GM12891 (cell line): Measurements from ENCODE around the gene RIMS4.

Experiments used
- DNase-seq: peaks from one replicate; pipeline ENCODE4 v3.0.0; 2011; ENCODE audit warnings: low spot score; ENCODE audit not compliant: insufficient read length
- FAIRE-seq: peaks from 2 replicates; lab custom pipeline; 2011; peaks lifted over from hg19 to GRCh38; lab: Jason Lieb, UNC
- PAX5 ChIP-seq: IDR thresholded peaks from 2 replicates; pipeline ENCODE4 v1.6.1; 2011; ENCODE audit warnings: low read length, moderate library complexity, mild to moderate bottlenecking; ENCODE audit not compliant: insufficient read depth, severe bottlenecking
- POLR2A ChIP-seq: IDR thresholded peaks from 2 replicates; pipeline ENCODE4 v1.6.1; 2011; ENCODE audit warnings: low read depth, low read length, control low read depth
- POLR2AphosphoS5 ChIP-seq: IDR thresholded peaks from 2 replicates; pipeline ENCODE4 v1.6.1; 2011; ENCODE audit warnings: low read depth, low read length, control low read depth
- POU2F2 ChIP-seq: IDR thresholded peaks from 2 replicates; pipeline ENCODE4 v1.6.1; 2011; ENCODE audit warnings: low read depth, mild to moderate bottlenecking, control low read depth, low read length, moderate library complexity
- SPI1 ChIP-seq: IDR thresholded peaks from 2 replicates; pipeline ENCODE4 v1.6.1; 2011; ENCODE audit warnings: low read depth, low read length, control low read depth
- TAF1 ChIP-seq: IDR thresholded peaks from 2 replicates; pipeline ENCODE4 v1.6.1; 2011; ENCODE audit warnings: low read depth, low read length, control low read depth

The RIMS4 gene

GRCh38 chr20:44781791-44782190 lies 28.6 kb downstream of the RIMS4 start:
- no peak for TF ChIP-seq POLR2A
- TF ChIP-seq POU2F2: no peak
- no peak for TF ChIP-seq TAF1
- DNase-seq (no peak), FAIRE-seq (no peak)

DNA sequence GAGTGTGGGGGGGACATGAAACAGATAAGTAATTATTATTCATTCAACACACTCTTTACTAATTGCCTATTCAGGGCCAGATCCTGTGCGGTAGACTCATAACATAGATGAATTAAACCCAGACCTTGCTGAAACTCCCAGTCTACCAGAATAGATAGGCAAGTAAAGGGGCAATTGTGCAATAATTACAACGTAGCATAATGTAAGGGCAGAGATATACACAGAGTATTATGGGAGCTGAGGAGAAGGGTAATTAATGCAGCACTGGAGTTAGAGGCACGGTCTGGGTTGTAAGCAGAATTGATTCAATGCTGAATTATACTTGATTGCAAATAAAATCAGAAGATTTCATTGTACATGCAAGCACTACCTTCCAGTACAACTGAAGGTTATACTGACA lies 29.2 kb downstream of the RIMS4 start:
- no peak for DNase-seq
- TF ChIP-seq POLR2AphosphoS5: no peak
- no peak for TF ChIP-seq SPI1
- no peak for TF ChIP-seq POU2F2
- TF ChIP-seq POLR2A: no peak
- TF ChIP-seq TAF1: no peak
- no peak for TF ChIP-seq PAX5
- FAIRE-seq: no peak

GRCh38 chr20:44780226-44780625 lies 30.1 kb downstream of the RIMS4 start:
- FAIRE-seq (no peak), DNase-seq (no peak)
- no peak for TF ChIP-seq TAF1
- no peak for TF ChIP-seq PAX5
- no peak for TF ChIP-seq POU2F2
- no peak for TF ChIP-seq POLR2AphosphoS5
- no peak for TF ChIP-seq POLR2A
- TF ChIP-seq SPI1: no peak

DNA sequence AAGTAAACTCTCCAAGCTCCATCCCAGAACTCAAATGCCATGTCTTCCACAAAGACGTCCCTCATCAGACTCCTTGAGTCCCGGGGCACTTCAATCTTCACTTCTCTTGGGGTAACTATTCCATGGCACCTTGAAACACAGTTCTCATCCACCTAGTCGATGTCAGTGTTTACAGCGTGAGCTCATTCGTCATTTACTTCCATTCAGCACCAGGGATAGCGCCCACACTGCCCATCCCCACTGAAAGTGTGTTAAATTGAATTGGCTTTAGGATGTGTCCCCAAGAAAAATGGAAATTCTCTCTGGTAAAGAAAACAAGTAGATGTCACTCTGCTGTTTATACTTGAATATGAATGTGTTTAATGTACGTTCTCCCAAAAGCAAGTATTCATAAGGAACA lies 33.4 kb downstream of the RIMS4 start:
- no peak for TF ChIP-seq POU2F2
- no peak for TF ChIP-seq TAF1
- no peak for TF ChIP-seq POLR2A
- no peak for TF ChIP-seq PAX5
- TF ChIP-seq SPI1: no peak
- no peak for TF ChIP-seq POLR2AphosphoS5
- DNase-seq: no peak
- FAIRE-seq: no peak

DNA sequence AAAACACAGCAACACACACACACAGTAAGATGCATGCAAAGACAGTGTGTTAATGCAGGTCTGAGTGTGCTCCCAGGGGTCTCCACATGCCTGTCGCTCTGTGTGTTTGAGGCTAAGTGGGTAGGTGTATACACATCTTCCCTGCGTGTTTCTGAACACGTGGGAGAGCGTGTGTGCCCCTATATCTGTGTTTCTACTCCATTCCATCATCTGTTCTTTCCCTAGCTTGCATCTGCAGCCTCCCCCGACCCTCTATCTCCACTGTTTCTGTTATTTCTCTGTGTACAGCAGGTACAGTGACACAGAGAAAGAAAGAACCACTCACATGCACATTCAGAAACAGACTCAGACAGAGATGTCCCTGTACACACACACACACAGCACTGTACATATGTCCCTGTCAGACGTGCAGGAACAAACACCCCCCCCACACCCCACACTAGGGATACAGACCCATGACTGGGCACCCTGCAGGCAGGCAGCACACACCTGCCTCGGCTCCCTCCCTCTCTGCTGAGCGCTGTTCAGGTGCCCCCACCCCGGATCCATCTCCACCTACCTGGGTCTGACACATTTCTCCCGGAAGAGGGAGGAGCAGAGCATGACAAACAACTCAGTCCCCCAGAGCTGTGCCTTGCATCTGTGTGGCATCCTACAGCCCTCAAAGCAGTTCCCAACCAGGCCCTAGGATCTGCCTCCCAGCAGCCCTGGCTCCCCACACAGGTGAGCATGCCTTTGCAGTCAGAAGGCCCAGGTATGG lies 37.1 kb downstream of the RIMS4 start:
- DNase-seq (no peak), FAIRE-seq (no peak)
- TF ChIP-seq PAX5 (no peak), POLR2AphosphoS5 (no peak), POU2F2 (no peak), POLR2A (no peak), TAF1 (no peak), SPI1 (no peak)

- no peak for DNase-seq
- no peak for FAIRE-seq
- TF ChIP-seq SPI1 (no peak), TAF1 (no peak), POLR2AphosphoS5 (no peak), PAX5 (no peak), POU2F2 (no peak), POLR2A (no peak)
Observed at GRCh38 chr20:44772636-44773035, 37.7 kb downstream of the RIMS4 start.

DNA sequence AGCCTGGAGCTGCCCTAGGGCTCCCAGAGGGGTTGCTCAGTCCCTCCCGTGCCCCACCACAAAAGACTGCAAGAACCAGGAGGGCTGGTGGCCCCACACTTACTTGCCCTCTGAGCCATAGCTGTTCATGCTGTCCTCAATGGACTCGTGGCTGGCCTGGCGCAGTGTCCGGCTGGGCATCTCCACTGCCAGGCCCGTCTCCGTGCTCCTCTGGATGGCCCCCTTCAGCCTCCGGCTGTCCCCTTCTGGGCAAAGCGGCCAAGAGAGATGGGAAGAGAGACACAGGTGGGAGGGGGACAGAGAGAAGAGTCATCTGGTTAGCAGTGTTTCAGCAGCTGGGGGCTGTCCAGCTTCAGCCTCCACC lies 39.2 kb downstream of the RIMS4 start:
- TF ChIP-seq POLR2AphosphoS5 (no peak), POLR2A (no peak), SPI1 (no peak), TAF1 (no peak), PAX5 (no peak), POU2F2 (no peak)
- DNase-seq: no peak
- no peak for FAIRE-seq

GRCh38 chr20:44770484-44771171 lies 39.7 kb downstream of the RIMS4 start:
- FAIRE-seq: no peak
- no peak for TF ChIP-seq POU2F2
- TF ChIP-seq SPI1: no peak
- TF ChIP-seq PAX5: no peak
- TF ChIP-seq POLR2AphosphoS5: no peak
- no peak for TF ChIP-seq TAF1
- TF ChIP-seq POLR2A: no peak
- DNase-seq: no peak

DNA sequence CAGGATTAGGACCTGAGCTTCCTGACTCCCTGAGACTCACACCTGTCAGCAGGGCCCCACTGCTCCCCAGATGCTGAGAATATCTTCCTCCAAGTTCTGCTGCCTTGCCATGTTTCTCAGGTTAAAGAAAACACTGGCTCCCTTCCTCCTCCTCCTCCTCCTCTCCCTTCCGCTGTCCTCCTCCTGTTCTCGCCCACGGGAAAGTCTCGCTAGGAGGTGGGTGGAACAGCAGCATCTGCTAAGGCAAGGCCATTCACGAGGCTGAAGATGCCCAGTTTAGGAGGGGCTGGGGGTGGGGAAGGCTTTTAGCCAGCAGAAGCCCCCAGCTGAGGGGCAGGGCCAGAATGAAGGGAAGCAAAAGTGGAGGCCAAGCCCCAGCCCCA lies 40.9 kb downstream of the RIMS4 start:
- no peak for DNase-seq
- TF ChIP-seq POU2F2: no peak
- no peak for TF ChIP-seq SPI1
- TF ChIP-seq POLR2A: no peak
- no peak for TF ChIP-seq PAX5
- TF ChIP-seq POLR2AphosphoS5: no peak
- no peak for TF ChIP-seq TAF1
- no peak for FAIRE-seq
